BJ (cell line): Measurements from ENCODE around the gene SNX33. TPM values are rescaled to one million over a fixed set of nuclear protein-coding genes. Genes with fewer than 3 reads are reported as not detected.
"Not testable (repeated sequence)": the region's sequence is repeated elsewhere in the genome, so short reads cannot be mapped to it uniquely, and the experiment has no call there.

ENCODE experiments used
- CTCF ChIA-PET: fragments of 350-600 bp; formaldehyde crosslinking; extraction: SDS; loops from one replicate; lab custom pipeline; 2021; ENCODE audit warnings: antibody characterized with exemption, inconsistent platforms; lab: Yijun Ruan, JAX
- POLR2A ChIA-PET: fragments of 300-600 bp; sonication (Branson Sonifier 250); formaldehyde crosslinking; extraction: SDS; loops from one replicate; lab custom pipeline; 2021; ENCODE audit warnings: antibody characterized with exemption; lab: Charles Lee
- DNase-seq: peaks from one replicate; pipeline ENCODE4 v3.0.0-alpha.2; 2011; ENCODE audit warnings: low read depth
- H3K27me3 ChIP-seq: 2 replicates; pipeline ENCODE4 v1.6.0; 2011; ENCODE audit warnings: low read length; ENCODE audit not compliant: control insufficient read depth, insufficient read depth
- H3K36me3 ChIP-seq: 2 replicates; pipeline ENCODE4 v1.5.1; 2011; ENCODE audit warnings: low read length; ENCODE audit not compliant: control insufficient read depth, insufficient read depth
- H3K4me3 ChIP-seq: 2 replicates; pipeline ENCODE4 v1.5.1; 2011; ENCODE audit warnings: low read depth, mild to moderate bottlenecking, control low read depth, low read length
- CTCF ChIP-seq: IDR thresholded peaks from 2 replicates; pipeline ENCODE4 v1.5.1; 2011; ENCODE audit warnings: low read depth, mild to moderate bottlenecking, control low read depth, inconsistent platforms, low read length, moderate library complexity; ENCODE audit not compliant: insufficient read depth
- polyA plus RNA-seq: library from polyadenylated mRNA; depleted of rRNA; stranded (reverse); fragments of >200 nt; gene quantifications from 2 replicates; pipeline ENCODE4 v1.2.3, GENCODE V29; 2011

Gene SNX33
- polyA plus RNA-seq, 1 experiment: 23.5 TPM

- POLR2A ChIA-PET: no interaction called here
- no peak for DNase-seq
- H3K27me3 ChIP-seq: no peaks in the 10 kb centered on the region
- CTCF ChIA-PET: interaction anchor here (0.6 to 1.0 kb wide), 2 partner anchors 98 to 255 kb away, joined by 3 read pairs; no protein-coding TSS in a partner anchor
- H3K36me3 ChIP-seq: peaks cover 3% of the 10 kb centered on the region
- TF ChIP-seq CTCF: no peak
- H3K4me3 ChIP-seq: no peak overlapping the region
Observed at GRCh38 chr15:75704263-75704615, 56.5 kb downstream of the SNX33 start.

DNA sequence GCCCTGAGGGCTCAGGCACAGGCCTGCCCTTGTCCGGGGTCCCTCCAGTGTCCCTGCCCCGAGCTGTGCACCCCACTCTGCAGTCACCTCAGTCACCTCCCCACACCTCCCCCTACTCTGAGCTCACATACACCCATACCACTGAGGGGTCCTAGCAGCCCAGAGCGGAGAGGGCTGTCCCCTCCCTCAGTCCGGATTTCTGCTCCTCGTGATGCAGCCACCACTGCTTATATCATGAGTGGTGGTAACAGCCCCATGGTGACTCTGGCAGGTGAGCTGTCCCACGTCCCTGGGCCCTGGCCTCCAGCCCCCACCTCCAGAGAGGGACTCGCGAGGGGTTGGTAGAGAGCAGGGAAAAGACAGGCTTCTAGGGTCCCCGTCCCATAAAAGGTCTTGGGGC, 56.9 kb downstream of the SNX33 start:
- DNase-seq: no peak
- Histone ChIP-seq H3K27me3 (no peaks in the 10 kb centered on the region), H3K4me3 (no peak overlapping the region), H3K36me3 (peaks cover 3% of the 10 kb centered on the region)
- ChIA-PET POLR2A (no interaction called here), CTCF (interaction anchor here (0.6 to 1.0 kb wide), 2 partner anchors 97 to 254 kb away, joined by 3 read pairs; no protein-coding TSS in a partner anchor)
- TF ChIP-seq CTCF: no peak

DNA sequence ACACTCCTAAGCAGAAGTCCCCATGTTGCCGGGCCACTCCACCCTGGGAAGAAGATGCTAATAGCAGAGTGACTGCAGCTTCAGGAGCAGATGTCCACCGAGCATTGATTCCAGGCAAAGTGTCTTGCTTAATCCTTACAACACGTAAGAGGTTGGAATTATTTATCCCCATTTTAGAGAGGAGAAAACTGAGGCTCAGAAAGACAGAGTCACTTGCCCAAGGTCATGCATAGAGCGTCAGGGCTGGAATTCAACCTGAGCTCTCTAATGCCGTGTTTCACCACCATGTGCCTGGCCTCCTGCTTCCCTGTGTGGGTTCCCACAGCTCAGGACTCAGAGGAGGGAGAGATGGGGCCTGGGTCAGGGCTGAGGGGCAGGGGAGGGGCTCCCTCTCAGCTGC, 57.7 kb downstream of the SNX33 start:
- H3K27me3 ChIP-seq, H3K36me3 ChIP-seq, DNase-seq, H3K4me3 ChIP-seq: not testable (repeated sequence)
- CTCF ChIA-PET: interaction anchor here (1.0 to 1.6 kb wide), 3 partner anchors 11 to 97 kb away, joined by 3 to 4 read pairs (median 3); no protein-coding TSS in a partner anchor
- POLR2A ChIA-PET: interaction anchor here (0.7 kb wide), 1 partner anchor 218 kb away, joined by 3 read pairs; no protein-coding TSS in a partner anchor

DNA sequence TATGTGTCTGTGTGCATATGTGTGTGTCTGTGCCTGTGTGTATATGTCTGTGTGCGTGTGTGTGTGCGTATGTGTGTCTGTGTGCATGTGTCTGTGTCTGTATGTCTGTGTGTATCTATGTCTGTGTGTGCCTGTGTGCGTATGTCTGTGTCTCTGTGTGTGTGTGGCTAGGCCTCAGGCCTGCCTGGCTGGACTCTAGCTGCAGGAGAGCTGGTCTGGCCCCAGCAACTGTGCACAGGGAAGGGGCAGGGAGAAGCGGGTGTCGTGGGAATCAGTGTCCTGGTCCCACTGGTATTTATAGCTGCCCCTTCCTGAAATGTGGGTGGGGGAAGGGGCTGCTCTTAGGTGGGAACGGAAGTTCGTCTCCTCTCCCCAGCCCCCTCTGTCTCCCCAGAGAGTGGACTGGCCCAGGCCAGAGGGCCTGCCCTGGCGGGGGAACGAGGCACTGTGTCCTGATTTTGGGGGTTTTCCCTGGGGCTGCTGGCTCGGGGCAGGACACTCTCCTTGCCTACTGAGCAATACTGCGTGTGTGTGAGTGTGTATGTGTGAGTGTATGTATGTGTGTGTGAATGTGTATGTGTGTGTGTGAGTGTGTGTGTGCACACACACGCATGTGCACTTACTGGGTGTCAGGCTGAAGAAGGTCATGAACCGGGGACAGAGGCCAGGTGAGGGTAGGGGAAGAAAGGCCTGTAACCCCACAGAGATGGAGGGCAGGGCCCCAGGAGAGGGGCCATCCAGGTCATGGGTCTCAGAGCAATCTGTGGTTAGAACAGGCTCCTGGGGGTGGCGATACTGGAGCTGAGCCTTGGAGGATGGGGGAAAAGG, 58.4 kb downstream of the SNX33 start:
- H3K4me3 ChIP-seq: no peak overlapping the region
- TF ChIP-seq CTCF: no peak
- CTCF ChIA-PET: interaction anchor here (1.0 to 1.6 kb wide), 3 partner anchors 12 to 27 kb away, joined by 3 to 4 read pairs (median 3); no protein-coding TSS in a partner anchor
- no peaks in the 10 kb centered on the region for H3K27me3 ChIP-seq
- POLR2A ChIA-PET: interaction anchor here (0.7 kb wide), 1 partner anchor 219 kb away, joined by 3 read pairs; no protein-coding TSS in a partner anchor
- no peak for DNase-seq
- H3K36me3 ChIP-seq: peaks cover 3% of the 10 kb centered on the region

- H3K4me3 ChIP-seq: no peak overlapping the region
- no peak for DNase-seq
- CTCF ChIA-PET: interaction anchor here (1.1 to 1.6 kb wide), 2 partner anchors 20 to 26 kb away, joined by 3 to 4 read pairs; no protein-coding TSS in a partner anchor
Observed at GRCh38 chr15:75706682-75706954, 58.9 kb downstream of the SNX33 start.

GRCh38 chr15:75709458-75709857, 61.7 kb downstream of the SNX33 start:
- H3K36me3 ChIP-seq, H3K4me3 ChIP-seq, DNase-seq, H3K27me3 ChIP-seq: not testable (repeated sequence)
- CTCF ChIA-PET: interaction anchor here (0.9 kb wide), 1 partner anchor 62 kb away, joined by 3 read pairs; the partner anchor contains the start of gene SNX33
- POLR2A ChIA-PET: interaction anchor here (0.6 kb wide), 1 partner anchor 159 kb away, joined by 4 read pairs; no protein-coding TSS in a partner anchor

More at GRCh38 chr15:75706682-75706954, 58.9 kb downstream of the SNX33 start:
- H3K27me3 ChIP-seq: no peaks in the 10 kb centered on the region
- H3K36me3 ChIP-seq: peaks cover 3% of the 10 kb centered on the region
- POLR2A ChIA-PET: no interaction called here
- TF ChIP-seq CTCF: no peak

DNA sequence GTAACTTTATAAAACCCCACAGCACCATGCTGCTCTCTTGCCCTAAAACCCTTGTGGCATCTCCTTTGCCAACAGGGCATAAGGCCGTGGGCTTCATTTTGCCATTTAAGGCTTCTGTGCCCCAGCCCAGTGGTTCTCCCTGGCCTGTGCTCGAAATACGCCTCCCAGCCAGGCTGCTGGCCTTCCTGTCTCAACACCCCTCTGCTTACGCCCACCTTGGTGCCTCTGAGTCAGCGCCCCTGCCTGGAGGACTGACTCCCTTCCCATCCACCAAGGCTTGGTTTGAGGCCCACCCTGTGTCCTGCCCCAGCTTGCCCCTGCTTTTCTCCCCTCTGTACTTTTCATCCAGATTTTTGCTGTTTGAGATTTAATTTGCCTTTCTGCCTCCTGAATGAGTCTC, 63.2 kb downstream of the SNX33 start:
- H3K36me3 ChIP-seq, POLR2A ChIA-PET, CTCF ChIA-PET, DNase-seq, H3K27me3 ChIP-seq, H3K4me3 ChIP-seq: not testable (repeated sequence)

DNA sequence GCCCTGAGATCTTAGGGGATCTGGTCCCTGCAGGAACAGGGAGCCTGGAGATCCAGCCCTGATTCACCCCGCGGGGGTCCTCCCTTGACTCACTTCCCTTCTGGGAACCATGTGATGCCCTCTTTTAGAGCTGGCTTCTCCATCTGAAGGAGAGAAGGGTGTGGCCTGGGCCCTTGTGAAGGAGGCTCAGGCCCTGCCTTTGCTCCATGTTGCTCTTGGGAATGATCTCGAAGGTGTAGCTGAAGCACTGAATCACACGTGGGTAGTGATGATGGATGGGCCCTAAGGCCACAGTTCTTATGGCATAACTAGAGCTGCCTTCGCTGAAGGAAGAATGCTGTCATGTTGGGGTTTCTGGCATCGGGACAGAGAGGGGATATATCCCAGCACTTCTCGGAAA, 63.8 kb downstream of the SNX33 start:
- DNase-seq, CTCF ChIA-PET, H3K27me3 ChIP-seq, POLR2A ChIA-PET, H3K36me3 ChIP-seq: not testable (repeated sequence)
- H3K4me3 ChIP-seq: 0 out of 2 replicates have a peak overlapping the region, but pooled peaks have one; percentile 86
